ENCODE results near the gene PRDM16. TPM values are rescaled to one million over a fixed set of nuclear protein-coding genes. Genes with fewer than 3 reads are reported as not detected.

Gene PRDM16
- total and polyA plus RNA-seq, 2 of the 8 experiments (the other 6 are each of a cell fraction or from before 2014, with no cell fraction given), result 0.39 to 0.43 TPM

DNA sequence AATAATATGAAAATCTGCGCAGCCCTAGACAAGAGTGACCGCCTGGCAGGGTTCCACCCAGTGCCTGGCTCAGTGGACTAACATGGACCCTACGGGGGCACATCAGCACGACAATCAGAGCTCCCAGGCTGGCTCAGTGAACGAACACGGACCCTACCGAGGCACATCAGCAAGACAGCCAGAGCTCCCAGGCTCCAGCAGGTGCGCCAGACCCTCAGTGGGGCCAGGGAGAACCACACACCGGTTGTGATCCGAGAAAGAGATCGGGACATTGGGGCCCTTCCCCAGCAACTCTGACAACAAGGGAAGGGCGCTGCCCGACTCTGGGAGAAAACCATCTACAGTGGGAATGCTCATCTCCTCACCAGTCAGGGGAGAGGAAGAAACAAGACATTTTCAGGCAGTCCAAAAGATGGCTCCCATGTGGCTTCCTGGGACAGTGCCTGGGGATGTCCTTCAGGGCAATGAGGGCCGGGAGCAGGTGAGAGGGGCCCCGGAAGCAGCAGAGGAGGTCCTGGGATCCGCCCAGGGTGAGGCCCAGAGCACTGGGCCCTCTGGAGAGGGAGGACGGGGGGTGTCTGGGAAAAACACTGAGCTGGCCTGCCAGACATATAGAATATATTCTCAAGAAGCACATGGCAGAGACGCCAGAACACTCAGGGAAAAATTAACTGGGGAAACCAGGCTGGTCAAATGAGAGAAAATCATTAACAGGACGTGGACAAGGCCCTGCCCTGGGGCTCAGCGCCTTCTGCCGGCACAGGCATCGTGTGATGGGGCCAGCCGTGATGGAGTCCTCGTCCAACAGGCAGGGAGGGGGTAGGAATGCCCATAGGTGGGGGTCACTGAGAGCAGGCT, 390.3 kb downstream of the PRDM16 start (continued):
- TF ChIP-seq TBP (IDR thresholded peaks at IDR 0.05; ENCODE audit: low read depth, low read length) (no peak), EGR1 (IDR thresholded peaks at IDR 0.05; ENCODE audit: borderline replicate concordance, low read depth, low read length) (no peak), CREB1 (IDR thresholded peaks at IDR 0.05) (no peak)

All from H1 (cell line).